ENCODE measurements around the gene SPAG9.
A peak's percentile ranks its signal among the peaks of the same experiment; 100 is the strongest.

SPAG9 gene

DNA sequence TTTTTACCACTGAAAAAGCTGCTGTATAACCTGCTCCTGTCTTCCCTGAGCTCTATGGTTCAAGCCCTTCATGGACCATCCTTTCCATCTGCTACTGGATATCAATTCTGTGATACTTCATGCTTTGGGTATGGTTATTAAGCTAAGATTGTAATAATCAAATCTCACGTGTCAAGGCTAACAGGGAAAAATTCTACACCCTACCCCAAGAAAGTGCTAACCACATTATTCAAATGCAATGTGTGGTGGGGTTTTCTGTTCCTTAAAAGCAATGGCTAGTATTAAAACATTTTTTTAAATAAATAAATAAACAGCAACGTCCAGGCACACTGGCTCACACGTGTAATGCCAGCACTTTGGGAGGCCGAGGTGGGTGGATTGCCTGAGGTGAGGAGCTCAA is 65.9 kb downstream of the SPAG9 start:
- TF ChIP-seq, protein P1, sequence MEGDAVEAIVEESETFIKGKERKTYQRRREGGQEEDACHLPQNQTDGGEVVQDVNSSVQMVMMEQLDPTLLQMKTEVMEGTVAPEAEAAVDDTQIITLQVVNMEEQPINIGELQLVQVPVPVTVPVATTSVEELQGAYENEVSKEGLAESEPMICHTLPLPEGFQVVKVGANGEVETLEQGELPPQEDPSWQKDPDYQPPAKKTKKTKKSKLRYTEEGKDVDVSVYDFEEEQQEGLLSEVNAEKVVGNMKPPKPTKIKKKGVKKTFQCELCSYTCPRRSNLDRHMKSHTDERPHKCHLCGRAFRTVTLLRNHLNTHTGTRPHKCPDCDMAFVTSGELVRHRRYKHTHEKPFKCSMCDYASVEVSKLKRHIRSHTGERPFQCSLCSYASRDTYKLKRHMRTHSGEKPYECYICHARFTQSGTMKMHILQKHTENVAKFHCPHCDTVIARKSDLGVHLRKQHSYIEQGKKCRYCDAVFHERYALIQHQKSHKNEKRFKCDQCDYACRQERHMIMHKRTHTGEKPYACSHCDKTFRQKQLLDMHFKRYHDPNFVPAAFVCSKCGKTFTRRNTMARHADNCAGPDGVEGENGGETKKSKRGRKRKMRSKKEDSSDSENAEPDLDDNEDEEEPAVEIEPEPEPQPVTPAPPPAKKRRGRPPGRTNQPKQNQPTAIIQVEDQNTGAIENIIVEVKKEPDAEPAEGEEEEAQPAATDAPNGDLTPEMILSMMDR (IDR thresholded peaks at IDR 0.05; ENCODE audit: low read depth, low read length): no peak
- DNase-seq (ENCODE audit: low read depth in 2 of 2): no peak
- H3K4me3 ChIP-seq (replicated peaks in 1 of 2; ENCODE audit: low read depth in 2 of 2, low read length in 2 of 2): no peak overlapping the region

DNA sequence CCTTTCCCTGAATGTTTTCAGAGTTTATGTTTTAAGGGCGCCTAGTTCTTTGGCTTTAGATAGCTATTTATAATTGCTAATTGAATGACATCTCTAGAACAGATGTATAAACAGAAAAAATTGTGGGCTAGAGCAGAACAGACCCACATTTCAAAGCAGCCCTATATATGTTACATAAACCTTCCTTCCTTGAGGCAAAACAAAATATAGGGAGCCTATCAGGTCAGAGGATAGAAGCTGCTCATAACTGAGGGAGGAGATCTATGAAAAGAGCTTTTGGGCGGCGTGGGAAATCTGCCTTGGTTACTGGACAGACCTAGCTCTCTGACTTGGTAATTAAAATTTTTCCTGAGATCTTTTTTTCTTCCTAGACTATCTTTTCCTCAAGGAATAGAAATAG is 68.4 kb downstream of the SPAG9 start:
- no peak overlapping the region for H3K4me3 ChIP-seq (replicated peaks in 1 of 2; ENCODE audit: low read depth in 2 of 2, low read length in 2 of 2)
- TF ChIP-seq, protein P1 (IDR thresholded peaks at IDR 0.05; ENCODE audit: low read depth, low read length): no peak
- DNase-seq (ENCODE audit: low read depth in 2 of 2): no peak

DNA sequence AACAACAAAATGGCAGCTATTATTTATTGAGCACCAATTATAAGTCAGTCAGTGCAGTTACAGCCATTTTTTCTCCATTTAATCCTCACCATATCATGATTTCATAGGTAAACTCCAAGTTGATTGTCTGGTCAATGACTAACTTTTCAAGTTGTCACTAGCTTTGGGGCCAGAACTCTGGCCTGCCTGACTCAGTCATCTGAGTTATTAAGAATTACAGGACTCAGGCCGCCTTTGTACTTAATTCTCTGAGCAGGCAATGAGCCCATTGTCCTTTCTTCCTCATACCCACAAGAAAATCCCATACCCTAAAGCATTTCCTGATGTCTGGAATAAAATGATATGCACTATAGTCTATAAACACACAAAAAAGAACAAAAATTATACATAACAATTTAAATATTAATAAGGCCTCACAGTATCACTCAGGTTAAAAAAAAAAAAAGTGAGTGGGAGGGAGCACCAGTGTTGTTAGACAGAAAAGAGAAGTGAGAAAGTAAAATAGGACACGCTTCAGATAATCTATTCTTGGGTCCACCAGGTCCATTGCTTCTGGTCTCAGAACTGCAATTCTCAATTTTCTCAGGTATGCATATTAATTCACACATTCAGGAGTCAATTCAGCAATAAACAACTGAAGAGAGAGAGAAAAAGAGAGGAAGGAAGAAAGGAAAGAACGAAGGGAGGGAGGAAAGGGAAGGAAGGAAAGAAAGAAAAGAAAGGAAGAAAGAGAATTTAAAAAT is 70.2 kb downstream of the SPAG9 start:
- H3K4me3 ChIP-seq (replicated peaks in 1 of 2; ENCODE audit: low read depth in 2 of 2, low read length in 2 of 2): no peak overlapping the region
- peak in 1 of 2 donors; percentile 38 for DNase-seq (ENCODE audit: low read depth in 2 of 2)
- TF ChIP-seq, protein P1 (IDR thresholded peaks at IDR 0.05; ENCODE audit: low read depth, low read length): no peak

DNA sequence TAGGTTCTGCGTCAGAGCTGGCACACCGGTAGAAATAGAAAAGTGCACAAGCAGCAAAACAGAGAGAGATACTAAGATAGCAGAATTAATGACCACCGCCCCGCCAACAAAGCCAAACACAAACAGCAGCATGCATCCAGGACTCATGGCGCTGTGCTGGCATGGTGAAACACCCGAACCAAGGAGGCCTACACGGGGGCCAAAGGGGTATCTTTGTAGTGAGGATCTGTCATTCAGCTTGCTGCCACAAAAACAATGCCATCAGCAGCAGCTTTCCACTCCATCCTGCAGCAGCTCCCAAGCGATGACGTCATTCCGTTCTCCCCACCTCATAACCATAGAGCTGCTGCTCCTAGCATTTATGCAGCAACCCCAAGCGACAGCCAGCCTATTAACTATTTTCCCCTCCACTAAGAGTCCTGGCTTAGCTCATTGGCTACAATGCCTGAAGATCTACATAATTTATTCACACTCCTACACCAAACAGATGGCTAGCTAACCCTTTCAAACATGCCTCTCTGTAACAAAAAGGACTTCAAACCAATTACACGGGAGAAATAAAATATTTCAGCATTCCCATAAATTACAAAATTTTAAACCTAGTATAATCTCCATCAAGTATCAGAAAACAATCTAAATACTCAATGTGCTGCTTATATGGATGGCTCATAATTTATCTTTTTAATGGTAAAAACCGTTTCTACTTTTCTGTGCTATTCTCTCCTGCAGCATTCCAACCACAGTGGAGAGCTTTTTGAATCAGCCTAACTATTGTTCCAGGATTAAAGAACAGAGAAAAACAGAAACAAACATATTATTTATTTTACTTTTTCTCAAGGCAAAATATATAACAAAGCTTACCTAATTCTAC is 73.9 kb downstream of the SPAG9 start:
- peak overlapping the region; percentile 33 to 36 for H3K4me3 ChIP-seq (replicated peaks in 1 of 2; ENCODE audit: low read depth in 2 of 2, low read length in 2 of 2)
- TF ChIP-seq, protein P1 (IDR thresholded peaks at IDR 0.05; ENCODE audit: low read depth, low read length): no peak
- peak; percentile 81 to 96 for DNase-seq (ENCODE audit: low read depth in 2 of 2)

DNA sequence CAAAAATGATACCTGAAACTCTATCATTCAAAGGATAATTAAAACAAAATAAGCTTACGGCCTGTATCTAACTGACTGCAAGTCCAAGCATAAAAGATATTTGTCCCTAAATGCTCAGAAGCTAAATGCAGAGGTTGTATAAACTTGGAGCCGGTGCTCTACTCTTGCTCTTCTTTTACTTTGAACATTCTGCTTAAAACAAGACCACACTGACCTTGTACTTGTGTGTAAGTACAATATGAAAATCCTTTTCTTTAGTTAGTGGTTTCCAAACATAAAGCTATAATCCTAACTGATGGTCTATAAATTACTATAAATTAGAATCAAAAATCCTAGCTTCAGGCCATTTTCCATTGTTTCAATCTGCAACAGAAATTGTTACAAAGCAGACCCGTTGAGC is 74.6 kb downstream of the SPAG9 start:
- TF ChIP-seq, protein P1 (IDR thresholded peaks at IDR 0.05; ENCODE audit: low read depth, low read length): no peak

DNA sequence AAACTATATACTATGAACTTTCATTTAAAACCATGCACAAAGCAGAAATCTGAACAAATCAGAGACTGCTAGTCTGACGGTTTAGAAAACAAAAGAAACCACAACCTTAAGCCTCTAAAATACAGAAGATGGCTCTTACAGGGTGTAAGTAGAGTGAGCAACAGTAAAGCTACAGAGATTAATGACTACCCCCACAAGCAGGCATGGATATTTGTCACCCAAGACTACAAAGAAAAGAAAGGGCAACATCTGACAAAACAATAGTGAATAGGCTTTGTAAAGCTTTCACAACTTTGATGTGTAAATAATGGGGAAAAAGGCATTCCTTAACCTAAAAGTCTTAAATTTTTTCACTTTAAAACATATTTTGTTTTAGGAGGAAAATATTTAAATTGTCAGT is 75.0 kb downstream of the SPAG9 start:
- H3K4me3 ChIP-seq (replicated peaks in 1 of 2; ENCODE audit: low read depth in 2 of 2, low read length in 2 of 2): no peak overlapping the region
- TF ChIP-seq, protein P1 (IDR thresholded peaks at IDR 0.05; ENCODE audit: low read depth, low read length): no peak
- peak; percentile 23 to 62 for DNase-seq (ENCODE audit: low read depth in 2 of 2)

More for the DNA sequence above, 74.6 kb downstream of the SPAG9 start:
- no peak for DNase-seq (ENCODE audit: low read depth in 2 of 2)
- H3K4me3 ChIP-seq (replicated peaks in 1 of 2; ENCODE audit: low read depth in 2 of 2, low read length in 2 of 2): peak overlapping the region; percentile 33 to 36
